GM23248 (cell line): Measurements from ENCODE around the gene AAK1. TPM values are rescaled to one million over a fixed set of nuclear protein-coding genes. Genes with fewer than 3 reads are reported as not detected.

ENCODE experiments used
- DNase-seq: peaks from one replicate; pipeline ENCODE4 v3.0.0-alpha.2; 2015
- H2AFZ ChIP-seq: fragments of 200-600 bp; sonication (generic); 2 replicates; pipeline ENCODE4 v1.6.1; 2016; ENCODE audit warnings: antibody characterized with exemption
- H3F3A ChIP-seq: fragments of 200-600 bp; sonication (generic); 2 replicates; pipeline ENCODE4 v1.6.1; 2016; ENCODE audit warnings: mild to moderate bottlenecking, antibody characterized with exemption, mixed run types; ENCODE audit not compliant: insufficient read depth
- H3K27ac ChIP-seq: fragments of 200-600 bp; sonication (generic); 2 replicates; pipeline ENCODE4 v1.5.1; 2016; ENCODE audit warnings: mild to moderate bottlenecking
- H3K27me3 ChIP-seq: fragments of 200-600 bp; sonication (generic); replicated peaks from 2 replicates; pipeline ENCODE4 v1.6.1; 2016; ENCODE audit warnings: mild to moderate bottlenecking; ENCODE audit not compliant: insufficient read depth
- H3K36me3 ChIP-seq: fragments of 200-600 bp; sonication (generic); 2 replicates; pipeline ENCODE4 v1.6.1; 2016; ENCODE audit warnings: low read depth, mild to moderate bottlenecking
- H3K4me1 ChIP-seq: fragments of 200-600 bp; sonication (generic); 2 replicates; pipeline ENCODE4 v1.6.1; 2016; ENCODE audit warnings: mild to moderate bottlenecking; ENCODE audit not compliant: insufficient read depth
- H3K4me2 ChIP-seq: fragments of 200-600 bp; sonication (generic); one replicate; pipeline ENCODE4 v1.6.1; 2016; ENCODE audit warnings: mild to moderate bottlenecking; ENCODE audit not compliant: unreplicated experiment
- H3K4me3 ChIP-seq: fragments of 200-600 bp; sonication (generic); 2 replicates; pipeline ENCODE4 v1.5.1; 2016; ENCODE audit warnings: mild to moderate bottlenecking
- H3K79me2 ChIP-seq: fragments of 200-600 bp; sonication (generic); 2 replicates; pipeline ENCODE4 v1.6.1; 2016; ENCODE audit warnings: mild to moderate bottlenecking; ENCODE audit not compliant: insufficient read depth
- H3K9ac ChIP-seq: fragments of 200-600 bp; sonication (generic); 2 replicates; pipeline ENCODE4 v1.6.1; 2016; ENCODE audit warnings: mild to moderate bottlenecking
- H3K9me2 ChIP-seq: fragments of 200-600 bp; sonication (generic); 2 replicates; pipeline ENCODE4 v1.6.1; 2016; ENCODE audit warnings: mixed run types, mild to moderate bottlenecking, moderate library complexity; ENCODE audit not compliant: insufficient read depth
- H3K9me3 ChIP-seq: fragments of 200-600 bp; sonication (generic); one replicate; pipeline ENCODE4 v1.6.1; 2017; ENCODE audit warnings: low read depth
- H4K20me1 ChIP-seq: fragments of 200-600 bp; sonication (generic); 2 replicates; pipeline ENCODE4 v1.6.0; 2016; ENCODE audit not compliant: insufficient read depth
- EZH2 ChIP-seq: fragments of 200-600 bp; sonication (generic); IDR thresholded peaks from 2 replicates; pipeline ENCODE4 v1.6.1; 2018; ENCODE audit warnings: antibody characterized with exemption, mild to moderate bottlenecking; ENCODE audit not compliant: insufficient read depth, poor library complexity, severe bottlenecking
- EZH2phosphoT487 ChIP-seq: fragments of 200-600 bp; sonication (generic); IDR thresholded peaks from 2 replicates; pipeline ENCODE4 v1.6.1; 2018; ENCODE audit warnings: antibody characterized with exemption, moderate library complexity, mild to moderate bottlenecking, low read depth; ENCODE audit not compliant: insufficient read depth
- WGBS, 2 experiments: methylation state at CpG; one replicate each; pipeline ENCODE4 v1.1.6; 2015 to 2017; ENCODE audit warnings: low lambda C conversion rate in 2 of 2, low coverage in 1 of 2; ENCODE audit errors: missing lambda C conversion rate in 2 of 2; 5-methylcytosine and 5-hydroxymethylcytosine counted together
- in situ Hi-C: fragments of 300-500 bp; cut with MboI; formaldehyde crosslinking; loops from 2 replicates; pipeline ENCODE4 v1.15.0; 2020
- polyA plus RNA-seq: library from polyadenylated mRNA; unstranded; fragments of >200 nt; fragmentation: Nextera tagmentation; extraction: Ambion mirVana; gene quantifications from 2 replicates; pipeline ENCODE4 v1.2.1, GENCODE V29; 2016
- total RNA-seq: library from RNA; depleted of rRNA; stranded (reverse); fragments of >200 nt; shearing (Covaris generic); gene quantifications from 2 replicates; pipeline ENCODE4 v1.2.3, GENCODE V29; 2014

Gene AAK1
- total and polyA plus RNA-seq, 2 experiments from 2014 or later = 41.2 to 50.7 TPM

- Histone ChIP-seq H3K27ac (no peak overlapping the region), H4K20me1 (no peaks in the 10 kb centered on the region), H3K27me3 (no peaks in the 10 kb centered on the region), H3K9me2 (no peaks in the 10 kb centered on the region), H3K4me3 (no peak overlapping the region), H3K79me2 (no peaks in the 10 kb centered on the region), H3K4me1 (0 out of 2 replicates have a peak, but pooled peaks cover 3% of the 10 kb centered on the region), H3K9me3 (no peaks in the 10 kb centered on the region), H3K4me2 (no peak overlapping the region), H2AFZ (no peak overlapping the region), H3F3A (peaks cover 4% of the 10 kb centered on the region; the same call in 1 of the 2 replicates), H3K9ac (no peak overlapping the region), H3K36me3 (no peaks in the 10 kb centered on the region)
- no peak for DNase-seq
- TF ChIP-seq EZH2phosphoT487 = no peak
- no peak for TF ChIP-seq EZH2
- in situ Hi-C loops = no loop called here
- WGBS, 2 experiments = 67% methylated on average over 3 of the region's 3 CpGs
Measured at GRCh38 chr2:69469375-69469774, 174.2 kb downstream of the AAK1 start.

GRCh38 chr2:69466728-69467127 lies 176.8 kb downstream of the AAK1 start:
- TF ChIP-seq EZH2 (no peak), EZH2phosphoT487 (no peak)
- Histone ChIP-seq H3F3A (peaks cover 4% of the 10 kb centered on the region; the same call in 1 of the 2 replicates), H3K4me3 (no peak overlapping the region), H3K4me1 (0 out of 2 replicates have a peak, but pooled peaks cover 3% of the 10 kb centered on the region), H3K27ac (no peak overlapping the region), H3K9me3 (no peaks in the 10 kb centered on the region), H3K9ac (no peak overlapping the region), H3K36me3 (no peaks in the 10 kb centered on the region), H3K27me3 (no peaks in the 10 kb centered on the region), H3K4me2 (no peak overlapping the region), H4K20me1 (no peaks in the 10 kb centered on the region), H3K9me2 (no peaks in the 10 kb centered on the region), H3K79me2 (peaks cover 4% of the 10 kb centered on the region; the same call in 1 of the 2 replicates), H2AFZ (no peak overlapping the region)
- WGBS, 2 experiments = 91 to 92% methylated on average over 8 of the region's 8 CpGs
- DNase-seq = no peak
- in situ Hi-C loops = no loop called here

- Histone ChIP-seq H3K27me3 (no peaks in the 10 kb centered on the region), H3K4me1 (0 out of 2 replicates have a peak, but pooled peaks cover 3% of the 10 kb centered on the region), H3K79me2 (peaks cover 4% of the 10 kb centered on the region; the same call in 1 of the 2 replicates), H3K9ac (no peak overlapping the region), H3F3A (peaks cover 4% of the 10 kb centered on the region; the same call in 1 of the 2 replicates), H3K4me3 (no peak overlapping the region), H3K9me2 (no peaks in the 10 kb centered on the region), H3K27ac (no peak overlapping the region), H4K20me1 (no peaks in the 10 kb centered on the region), H2AFZ (no peak overlapping the region), H3K36me3 (no peaks in the 10 kb centered on the region), H3K4me2 (no peak overlapping the region), H3K9me3 (no peaks in the 10 kb centered on the region)
- TF ChIP-seq EZH2 (no peak), EZH2phosphoT487 (no peak)
- DNase-seq = no peak
- in situ Hi-C loops = no loop called here
- 72 to 74% methylated on average over 14 of the region's 14 CpGs for WGBS, 2 experiments
Measured at GRCh38 chr2:69465513-69466456, 177.8 kb downstream of the AAK1 start.

DNA sequence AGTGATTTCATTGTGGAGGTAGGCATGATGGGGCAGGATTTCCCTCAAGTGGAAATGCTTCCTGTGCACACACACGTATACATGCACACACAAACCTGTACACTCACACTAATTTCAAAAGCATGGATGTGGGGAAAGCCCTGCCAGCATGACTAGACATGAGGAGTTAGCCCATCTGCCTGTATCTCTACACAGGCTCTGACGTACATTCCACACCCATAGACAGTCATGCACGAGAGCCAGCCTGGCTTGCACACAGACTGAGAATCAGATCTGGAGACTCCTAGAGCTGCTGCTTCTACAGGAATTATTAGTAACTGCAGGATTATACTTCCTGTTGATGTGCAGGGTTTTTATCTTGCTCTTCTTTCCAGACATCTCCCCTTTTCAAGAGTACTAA lies 179.0 kb downstream of the AAK1 start:
- Histone ChIP-seq H3K4me1 (0 out of 2 replicates have a peak, but pooled peaks cover 3% of the 10 kb centered on the region), H4K20me1 (no peaks in the 10 kb centered on the region), H3K9me2 (no peaks in the 10 kb centered on the region), H3K27me3 (no peaks in the 10 kb centered on the region), H3K4me3 (no peak overlapping the region), H3F3A (peaks cover 4% of the 10 kb centered on the region; the same call in 1 of the 2 replicates), H3K9me3 (no peaks in the 10 kb centered on the region), H3K4me2 (no peak overlapping the region), H3K36me3 (no peaks in the 10 kb centered on the region), H3K79me2 (peaks cover 4% of the 10 kb centered on the region; the same call in 1 of the 2 replicates), H2AFZ (no peak overlapping the region), H3K27ac (peak overlapping the region; percentile 63), H3K9ac (peak overlapping the region; percentile 45; the same call in 1 of the 2 replicates)
- WGBS, 2 experiments = 41 to 58% methylated on average over 3 of the region's 3 CpGs
- in situ Hi-C loops = no loop called here
- no peak for TF ChIP-seq EZH2
- TF ChIP-seq EZH2phosphoT487 = no peak
- peak; percentile 90 for DNase-seq
